ENCODE results near the gene DOCK10.

GRCh38 chr2:224769489-224769888 lies 272.8 kb downstream of the DOCK10 start:
- TF ChIP-seq POLR2A (IDR thresholded peaks at IDR 0.05) (no peak), CTCF (IDR thresholded peaks at IDR 0.05) (no peak), POLR2AphosphoS5 (IDR thresholded peaks at IDR 0.05; ENCODE audit: insufficient read depth in 1 of 2, low read depth in 1 of 2) (no peak)

Measured in vagina (tissue), 2 donors.